WTC11 (cell line): Measurements from ENCODE around the gene CGB7. TPM values are rescaled to one million over a fixed set of nuclear protein-coding genes. Genes with fewer than 3 reads are reported as not detected.

Source experiments
- ATAC-seq: fragments of 200-7000 bp; cut with Tn5 transposase; 2 replicates; pipeline ENCODE4 v1.10.0; 2021; ENCODE audit warnings: mild to moderate bottlenecking, moderate library complexity
- CTCF ChIA-PET: fragments of 300-600 bp; sonication (Branson Sonifier 250); formaldehyde crosslinking; loops from one replicate; lab custom pipeline; 2021; ENCODE audit warnings: antibody characterized with exemption; lab: Charles Lee
- POLR2A ChIA-PET: fragments of 350-600 bp; sonication (Branson Sonifier 250); formaldehyde crosslinking; loops from one replicate; lab custom pipeline; 2021; ENCODE audit warnings: antibody characterized with exemption; lab: Charles Lee
- DNase-seq: peaks from one replicate; pipeline ENCODE4 v3.0.0; 2021; ENCODE audit warnings: low spot score
- H3K27ac Mint-ChIP-seq: 2 replicates; pipeline ENCODE4 v1.8.0; 2021; ENCODE audit warnings: mixed read lengths
- H3K27me3 Mint-ChIP-seq: 2 replicates; pipeline ENCODE4 v1.8.0; 2021; ENCODE audit warnings: low read depth, mild to moderate bottlenecking, moderate library complexity, mixed read lengths
- H3K36me3 Mint-ChIP-seq: 2 replicates; pipeline ENCODE4 v1.8.0; 2021; ENCODE audit warnings: mixed read lengths
- H3K4me1 Mint-ChIP-seq: 2 replicates; pipeline ENCODE4 v1.8.0; 2022; ENCODE audit warnings: mixed read lengths
- H3K4me3 Mint-ChIP-seq: 2 replicates; pipeline ENCODE4 v1.8.0; 2021; ENCODE audit warnings: mild to moderate bottlenecking, moderate library complexity, mixed read lengths
- H3K9me3 Mint-ChIP-seq: 2 replicates; pipeline ENCODE4 v1.8.0; 2021; ENCODE audit warnings: mixed read lengths
- CREB1 ChIP-seq: sonication (generic); formaldehyde crosslinking; IDR thresholded peaks from 2 replicates; pipeline ENCODE4 v1.8.0; 2023; ENCODE audit warnings: mild to moderate bottlenecking, missing genetic modification reagents
- ELF4 ChIP-seq: sonication (generic); formaldehyde crosslinking; IDR thresholded peaks from 2 replicates; pipeline ENCODE4 v1.8.1; 2022; ENCODE audit warnings: low read depth, mild to moderate bottlenecking, moderate library complexity, missing genetic modification reagents
- ESRRA ChIP-seq: sonication (generic); formaldehyde crosslinking; IDR thresholded peaks from 2 replicates; pipeline ENCODE4 v1.8.1; 2022; ENCODE audit warnings: mild to moderate bottlenecking, missing genetic modification reagents, borderline replicate concordance
- ETV6 ChIP-seq: sonication (generic); formaldehyde crosslinking; IDR thresholded peaks from 2 replicates; pipeline ENCODE4 v1.8.1; 2022; ENCODE audit warnings: mild to moderate bottlenecking, missing genetic modification reagents
- FOXP4 ChIP-seq: sonication (generic); formaldehyde crosslinking; IDR thresholded peaks from 2 replicates; pipeline ENCODE4 v1.8.0; 2022; ENCODE audit warnings: mild to moderate bottlenecking, missing genetic modification reagents
- NFYB ChIP-seq: sonication (generic); formaldehyde crosslinking; conservative IDR thresholded peaks from 2 replicates; pipeline ENCODE4 v1.8.0; 2022; ENCODE audit warnings: low read depth, missing genetic modification reagents
- NR2C2 ChIP-seq: sonication (generic); formaldehyde crosslinking; IDR thresholded peaks from 2 replicates; pipeline ENCODE4 v1.8.0; 2022; ENCODE audit warnings: mild to moderate bottlenecking, missing genetic modification reagents
- RELA ChIP-seq: sonication (generic); formaldehyde crosslinking; IDR thresholded peaks from 2 replicates; pipeline ENCODE4 v1.8.1; 2022; ENCODE audit warnings: missing genetic modification reagents, mild to moderate bottlenecking, borderline replicate concordance
- SMAD3 ChIP-seq: sonication (generic); formaldehyde crosslinking; IDR thresholded peaks from 2 replicates; pipeline ENCODE4 v1.8.0; 2022; ENCODE audit warnings: missing genetic modification reagents, mild to moderate bottlenecking, borderline replicate concordance
- SP1 ChIP-seq: sonication (generic); formaldehyde crosslinking; conservative IDR thresholded peaks from 2 replicates; pipeline ENCODE4 v1.8.1; 2022; ENCODE audit warnings: missing genetic modification reagents
- TCF7 ChIP-seq: sonication (generic); formaldehyde crosslinking; IDR thresholded peaks from 2 replicates; pipeline ENCODE4 v1.8.0; 2022; ENCODE audit warnings: mild to moderate bottlenecking, low read depth, missing genetic modification reagents, moderate library complexity
- TP53 ChIP-seq: sonication (generic); formaldehyde crosslinking; IDR thresholded peaks from 2 replicates; pipeline ENCODE4 v1.8.1; 2023; ENCODE audit warnings: mild to moderate bottlenecking, missing genetic modification reagents
- ZBTB21 ChIP-seq: sonication (generic); formaldehyde crosslinking; IDR thresholded peaks from 2 replicates; pipeline ENCODE4 v1.8.1; 2023; ENCODE audit warnings: mild to moderate bottlenecking, missing genetic modification reagents, borderline replicate concordance
- ZNF121 ChIP-seq: sonication (generic); formaldehyde crosslinking; IDR thresholded peaks from 2 replicates; pipeline ENCODE4 v1.8.0; 2023; ENCODE audit warnings: missing genetic modification reagents
- ZNF232 ChIP-seq: sonication (generic); formaldehyde crosslinking; IDR thresholded peaks from 2 replicates; pipeline ENCODE4 v1.8.0; 2022; ENCODE audit warnings: mild to moderate bottlenecking, missing genetic modification reagents
- ZNF263 ChIP-seq: sonication (generic); formaldehyde crosslinking; IDR thresholded peaks from 2 replicates; pipeline ENCODE4 v1.8.1; 2022; ENCODE audit warnings: low read depth, mild to moderate bottlenecking, moderate library complexity, missing genetic modification reagents
- ZNF423 ChIP-seq: fragments of 250-450 bp; sonication (Bioruptor Pico); IDR thresholded peaks from 2 replicates; pipeline ENCODE4 v2.1.2; 2022; ENCODE audit warnings: mild to moderate bottlenecking, moderate library complexity
- ZNF671 ChIP-seq: fragments of 250-450 bp; sonication (Bioruptor Pico); IDR thresholded peaks from 2 replicates; pipeline ENCODE4 v1.8.0; 2021; ENCODE audit warnings: mild to moderate bottlenecking
- ZSCAN18 ChIP-seq: fragments of 250-450 bp; sonication (Bioruptor Pico); IDR thresholded peaks from 2 replicates; pipeline ENCODE4 v2.1.2; 2022; ENCODE audit warnings: mild to moderate bottlenecking, moderate library complexity
- total RNA-seq: library from RNA; stranded (reverse); gene quantifications from 3 replicates; pipeline ENCODE4 v1.2.3, GENCODE V29; 2021
- TF ChIP-seq, protein P1 (sequence below): sonication (generic); formaldehyde crosslinking; conservative IDR thresholded peaks from 2 replicates; pipeline ENCODE4 v1.8.1; 2022; ENCODE audit warnings: mild to moderate bottlenecking, missing genetic modification reagents
- TF ChIP-seq, protein P2 (sequence below): fragments of 250-450 bp; sonication (Bioruptor Pico); IDR thresholded peaks from 2 replicates; pipeline ENCODE4 v1.9.0; 2021; ENCODE audit warnings: mild to moderate bottlenecking, borderline replicate concordance
- TF ChIP-seq, protein P3 (sequence below): sonication (generic); formaldehyde crosslinking; IDR thresholded peaks from 2 replicates; pipeline ENCODE4 v1.8.0; 2023; ENCODE audit warnings: mild to moderate bottlenecking, missing genetic modification reagents
- TF ChIP-seq, protein P4 (sequence below): sonication (generic); formaldehyde crosslinking; IDR thresholded peaks from 2 replicates; pipeline ENCODE4 v1.8.1; 2022; ENCODE audit warnings: low read depth, mild to moderate bottlenecking, moderate library complexity, missing genetic modification reagents, borderline replicate concordance

The CGB7 gene
- total RNA-seq, 1 experiment from 2014 or later, result 1.6 TPM

DNA sequence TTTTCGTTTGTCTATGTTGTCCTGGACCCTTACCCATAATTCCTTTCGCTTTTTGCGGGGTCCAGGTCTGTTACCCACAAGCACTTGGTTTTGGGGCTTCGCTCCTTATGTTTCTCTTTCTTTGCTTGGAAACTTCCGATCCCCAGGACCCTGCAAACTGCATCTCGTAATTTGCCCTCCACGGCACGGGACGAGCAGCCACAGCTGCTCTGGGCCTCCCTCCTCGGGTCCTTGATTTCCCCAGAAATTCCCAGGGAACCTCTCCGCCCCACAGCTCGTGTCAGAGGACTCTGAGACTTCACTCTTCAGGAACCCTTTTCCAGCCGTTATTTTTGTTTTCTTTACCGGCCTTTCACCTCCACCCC is 28.3 kb upstream of the CGB7 start:
- POLR2A ChIA-PET, result no interaction called here
- TF ChIP-seq, protein P1, sequence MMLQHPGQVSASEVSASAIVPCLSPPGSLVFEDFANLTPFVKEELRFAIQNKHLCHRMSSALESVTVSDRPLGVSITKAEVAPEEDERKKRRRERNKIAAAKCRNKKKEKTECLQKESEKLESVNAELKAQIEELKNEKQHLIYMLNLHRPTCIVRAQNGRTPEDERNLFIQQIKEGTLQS (CRISPR knock-in tag), result no peak
- TF ChIP-seq ZNF263 (CRISPR knock-in tag), result no peak
- no peak for TF ChIP-seq ZNF121
- no peak for TF ChIP-seq ZNF671
- no peak for TF ChIP-seq SP1 (CRISPR knock-in tag)
- TF ChIP-seq, protein P2, sequence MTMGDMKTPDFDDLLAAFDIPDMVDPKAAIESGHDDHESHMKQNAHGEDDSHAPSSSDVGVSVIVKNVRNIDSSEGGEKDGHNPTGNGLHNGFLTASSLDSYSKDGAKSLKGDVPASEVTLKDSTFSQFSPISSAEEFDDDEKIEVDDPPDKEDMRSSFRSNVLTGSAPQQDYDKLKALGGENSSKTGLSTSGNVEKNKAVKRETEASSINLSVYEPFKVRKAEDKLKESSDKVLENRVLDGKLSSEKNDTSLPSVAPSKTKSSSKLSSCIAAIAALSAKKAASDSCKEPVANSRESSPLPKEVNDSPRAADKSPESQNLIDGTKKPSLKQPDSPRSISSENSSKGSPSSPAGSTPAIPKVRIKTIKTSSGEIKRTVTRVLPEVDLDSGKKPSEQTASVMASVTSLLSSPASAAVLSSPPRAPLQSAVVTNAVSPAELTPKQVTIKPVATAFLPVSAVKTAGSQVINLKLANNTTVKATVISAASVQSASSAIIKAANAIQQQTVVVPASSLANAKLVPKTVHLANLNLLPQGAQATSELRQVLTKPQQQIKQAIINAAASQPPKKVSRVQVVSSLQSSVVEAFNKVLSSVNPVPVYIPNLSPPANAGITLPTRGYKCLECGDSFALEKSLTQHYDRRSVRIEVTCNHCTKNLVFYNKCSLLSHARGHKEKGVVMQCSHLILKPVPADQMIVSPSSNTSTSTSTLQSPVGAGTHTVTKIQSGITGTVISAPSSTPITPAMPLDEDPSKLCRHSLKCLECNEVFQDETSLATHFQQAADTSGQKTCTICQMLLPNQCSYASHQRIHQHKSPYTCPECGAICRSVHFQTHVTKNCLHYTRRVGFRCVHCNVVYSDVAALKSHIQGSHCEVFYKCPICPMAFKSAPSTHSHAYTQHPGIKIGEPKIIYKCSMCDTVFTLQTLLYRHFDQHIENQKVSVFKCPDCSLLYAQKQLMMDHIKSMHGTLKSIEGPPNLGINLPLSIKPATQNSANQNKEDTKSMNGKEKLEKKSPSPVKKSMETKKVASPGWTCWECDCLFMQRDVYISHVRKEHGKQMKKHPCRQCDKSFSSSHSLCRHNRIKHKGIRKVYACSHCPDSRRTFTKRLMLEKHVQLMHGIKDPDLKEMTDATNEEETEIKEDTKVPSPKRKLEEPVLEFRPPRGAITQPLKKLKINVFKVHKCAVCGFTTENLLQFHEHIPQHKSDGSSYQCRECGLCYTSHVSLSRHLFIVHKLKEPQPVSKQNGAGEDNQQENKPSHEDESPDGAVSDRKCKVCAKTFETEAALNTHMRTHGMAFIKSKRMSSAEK (CRISPR knock-in tag), result no peak
- TF ChIP-seq RELA (CRISPR knock-in tag), result no peak
- TF ChIP-seq, protein P3, sequence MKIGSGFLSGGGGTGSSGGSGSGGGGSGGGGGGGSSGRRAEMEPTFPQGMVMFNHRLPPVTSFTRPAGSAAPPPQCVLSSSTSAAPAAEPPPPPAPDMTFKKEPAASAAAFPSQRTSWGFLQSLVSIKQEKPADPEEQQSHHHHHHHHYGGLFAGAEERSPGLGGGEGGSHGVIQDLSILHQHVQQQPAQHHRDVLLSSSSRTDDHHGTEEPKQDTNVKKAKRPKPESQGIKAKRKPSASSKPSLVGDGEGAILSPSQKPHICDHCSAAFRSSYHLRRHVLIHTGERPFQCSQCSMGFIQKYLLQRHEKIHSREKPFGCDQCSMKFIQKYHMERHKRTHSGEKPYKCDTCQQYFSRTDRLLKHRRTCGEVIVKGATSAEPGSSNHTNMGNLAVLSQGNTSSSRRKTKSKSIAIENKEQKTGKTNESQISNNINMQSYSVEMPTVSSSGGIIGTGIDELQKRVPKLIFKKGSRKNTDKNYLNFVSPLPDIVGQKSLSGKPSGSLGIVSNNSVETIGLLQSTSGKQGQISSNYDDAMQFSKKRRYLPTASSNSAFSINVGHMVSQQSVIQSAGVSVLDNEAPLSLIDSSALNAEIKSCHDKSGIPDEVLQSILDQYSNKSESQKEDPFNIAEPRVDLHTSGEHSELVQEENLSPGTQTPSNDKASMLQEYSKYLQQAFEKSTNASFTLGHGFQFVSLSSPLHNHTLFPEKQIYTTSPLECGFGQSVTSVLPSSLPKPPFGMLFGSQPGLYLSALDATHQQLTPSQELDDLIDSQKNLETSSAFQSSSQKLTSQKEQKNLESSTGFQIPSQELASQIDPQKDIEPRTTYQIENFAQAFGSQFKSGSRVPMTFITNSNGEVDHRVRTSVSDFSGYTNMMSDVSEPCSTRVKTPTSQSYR (CRISPR knock-in tag), result no peak
- TF ChIP-seq ZNF232, result no peak
- no peak for TF ChIP-seq ZBTB21 (CRISPR knock-in tag)
- no peak for TF ChIP-seq ELF4 (CRISPR knock-in tag)
- TF ChIP-seq, protein P4, sequence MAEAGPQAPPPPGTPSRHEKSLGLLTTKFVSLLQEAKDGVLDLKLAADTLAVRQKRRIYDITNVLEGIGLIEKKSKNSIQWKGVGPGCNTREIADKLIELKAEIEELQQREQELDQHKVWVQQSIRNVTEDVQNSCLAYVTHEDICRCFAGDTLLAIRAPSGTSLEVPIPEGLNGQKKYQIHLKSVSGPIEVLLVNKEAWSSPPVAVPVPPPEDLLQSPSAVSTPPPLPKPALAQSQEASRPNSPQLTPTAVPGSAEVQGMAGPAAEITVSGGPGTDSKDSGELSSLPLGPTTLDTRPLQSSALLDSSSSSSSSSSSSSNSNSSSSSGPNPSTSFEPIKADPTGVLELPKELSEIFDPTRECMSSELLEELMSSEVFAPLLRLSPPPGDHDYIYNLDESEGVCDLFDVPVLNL (CRISPR knock-in tag), result no peak
- TF ChIP-seq SMAD3 (CRISPR knock-in tag), result no peak
- no peak for TF ChIP-seq TCF7 (CRISPR knock-in tag)
- TF ChIP-seq NFYB (CRISPR knock-in tag), result no peak

DNA sequence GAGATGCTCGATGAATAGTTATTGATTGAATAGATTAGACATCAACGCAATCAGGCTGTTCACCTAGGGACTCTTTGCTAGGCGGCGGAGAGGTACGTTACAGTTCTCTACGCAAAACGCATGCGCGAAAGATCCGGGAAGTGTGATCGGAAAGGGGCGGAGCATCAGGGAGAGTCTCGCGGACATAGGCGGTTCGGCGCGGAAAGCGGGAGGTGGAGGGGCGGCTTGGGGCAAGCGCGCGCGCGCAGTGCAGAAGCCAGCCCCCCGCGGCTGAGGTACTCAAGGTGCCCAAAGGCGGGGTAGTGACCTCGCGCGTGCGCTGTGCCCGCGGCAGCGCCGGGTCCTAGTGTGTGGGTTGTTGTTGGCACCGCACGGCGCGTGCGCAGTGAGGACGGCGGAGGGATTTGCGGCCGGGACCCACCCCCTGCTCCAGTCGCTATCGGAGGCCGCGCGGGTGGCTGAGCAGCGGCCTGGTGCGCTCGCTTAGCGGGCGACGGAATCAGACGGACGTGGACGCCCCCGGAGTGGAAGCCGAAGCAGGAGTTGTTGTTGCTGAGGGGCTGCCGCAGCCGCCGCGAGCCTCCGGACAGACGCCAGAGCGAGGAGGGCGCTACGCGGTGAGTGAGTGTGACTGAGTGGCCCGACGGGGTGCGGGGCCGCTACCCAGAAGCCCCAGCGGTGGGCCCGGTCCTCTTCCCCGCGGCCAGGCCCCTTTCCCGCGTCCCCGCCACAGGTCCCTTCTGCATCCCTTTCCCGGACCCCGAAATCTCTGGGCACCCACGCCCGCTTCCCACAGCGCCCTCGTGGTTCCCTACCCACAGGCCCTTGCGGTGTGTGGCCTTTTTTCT is 27.7 kb upstream of the CGB7 start, which contains the start of gene SNRNP70:
TSS of gene SNRNP70 (plus strand) at position 432 of the 848 bp plus-strand sequence. CDS start 964 bp downstream, outside the sequence.
- Mint-ChIP-seq H3K4me1 (peaks cover 17% of the 10 kb centered on the region), H3K27ac (peak within 1 kb of the TSS; percentile 99), H3K9me3 (peaks cover 3% of the 10 kb centered on the region; the same call in 1 of the 2 replicates), H3K4me3 (peak within 1 kb of the TSS; percentile 96), H3K36me3 (peaks cover 27% of the 10 kb centered on the region), H3K27me3 (peaks cover 16% of the 10 kb centered on the region)
- CTCF ChIA-PET, result interaction anchor here (0.5 to 2.4 kb wide), 2 partner anchors 13 to 112 kb away, joined by 3 to 11 read pairs; no protein-coding TSS in a partner anchor
- ATAC-seq (peak; percentile 97), DNase-seq (peak; percentile 99)
- POLR2A ChIA-PET, result no interaction called here
- TF ChIP-seq TP53 (CRISPR knock-in tag) (no peak), ZSCAN18 (CRISPR knock-in tag) (no peak), CREB1 (CRISPR knock-in tag) (no peak), ESRRA (CRISPR knock-in tag) (peak; percentile 70; the same call in 1 of the 2 replicates), ZNF423 (CRISPR knock-in tag) (no peak), NR2C2 (CRISPR knock-in tag) (no peak), FOXP4 (CRISPR knock-in tag) (0 out of 2 replicates have a peak, but pooled peaks have one; percentile 58), ETV6 (peak; percentile 78)

More for the DNA sequence above, 28.3 kb upstream of the CGB7 start:
- peaks cover 17% of the 10 kb centered on the region for H3K4me1 Mint-ChIP-seq
- DNase-seq (no peak), ATAC-seq (no peak)
- H3K36me3 Mint-ChIP-seq, result peaks cover 33% of the 10 kb centered on the region
- peaks cover 11% of the 10 kb centered on the region for H3K27me3 Mint-ChIP-seq
- H3K27ac Mint-ChIP-seq, result peak overlapping the region; percentile 97
- CTCF ChIA-PET, result interaction anchor here (0.5 to 2.4 kb wide), 2 partner anchors 12 to 111 kb away, joined by 3 to 11 read pairs; no protein-coding TSS in a partner anchor
- peak overlapping the region; percentile 96 for H3K4me3 Mint-ChIP-seq
- peaks cover 3% of the 10 kb centered on the region; the same call in 1 of the 2 replicates for H3K9me3 Mint-ChIP-seq
